Endothelial cell of hepatic sinusoid (primary cell): ENCODE results near the gene DMXL1.

Experiments
- in situ Hi-C: cut with HindIII; loops from 2 replicates; pipeline ENCODE4 v1.10.0; 2017; ENCODE audit warnings: low sequenced_read_pairs

DMXL1 gene

GRCh38 chr5:119070828-119071560 is at the start of gene DMXL1:
Gene DMXL1 (plus strand): TSS chr5:119071087. CDS start chr5:119071570, 483 bp downstream.
- in situ Hi-C loops = no loop called here

DNA sequence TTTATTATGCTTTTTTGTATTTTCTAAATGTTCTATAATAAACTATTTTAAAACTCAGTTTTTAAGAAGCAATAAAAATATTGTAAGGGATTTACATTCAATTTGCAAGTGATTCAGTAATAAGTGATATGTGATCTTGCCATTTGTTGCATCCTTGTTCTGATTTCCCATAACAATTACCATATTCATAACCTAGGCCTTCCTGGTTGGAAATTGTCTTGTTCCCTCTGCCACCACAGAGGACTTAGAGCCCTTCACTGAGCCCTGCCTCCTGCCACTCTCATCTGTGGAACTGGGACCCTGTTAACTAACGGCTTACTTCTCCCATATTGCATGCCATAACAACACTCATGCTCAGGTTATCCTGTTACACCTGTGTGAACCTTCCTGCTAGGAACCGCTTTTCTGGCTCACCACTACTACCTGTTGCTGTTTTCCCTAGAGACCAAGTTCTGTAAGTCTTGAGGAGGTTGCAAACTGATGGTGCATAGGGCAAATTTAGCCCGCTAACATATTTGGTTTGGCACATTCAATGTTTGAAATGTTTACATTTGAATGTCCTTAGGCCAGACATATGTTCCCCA is 49.6 kb upstream of the DMXL1 start:
- in situ Hi-C loops = no loop called here

DNA sequence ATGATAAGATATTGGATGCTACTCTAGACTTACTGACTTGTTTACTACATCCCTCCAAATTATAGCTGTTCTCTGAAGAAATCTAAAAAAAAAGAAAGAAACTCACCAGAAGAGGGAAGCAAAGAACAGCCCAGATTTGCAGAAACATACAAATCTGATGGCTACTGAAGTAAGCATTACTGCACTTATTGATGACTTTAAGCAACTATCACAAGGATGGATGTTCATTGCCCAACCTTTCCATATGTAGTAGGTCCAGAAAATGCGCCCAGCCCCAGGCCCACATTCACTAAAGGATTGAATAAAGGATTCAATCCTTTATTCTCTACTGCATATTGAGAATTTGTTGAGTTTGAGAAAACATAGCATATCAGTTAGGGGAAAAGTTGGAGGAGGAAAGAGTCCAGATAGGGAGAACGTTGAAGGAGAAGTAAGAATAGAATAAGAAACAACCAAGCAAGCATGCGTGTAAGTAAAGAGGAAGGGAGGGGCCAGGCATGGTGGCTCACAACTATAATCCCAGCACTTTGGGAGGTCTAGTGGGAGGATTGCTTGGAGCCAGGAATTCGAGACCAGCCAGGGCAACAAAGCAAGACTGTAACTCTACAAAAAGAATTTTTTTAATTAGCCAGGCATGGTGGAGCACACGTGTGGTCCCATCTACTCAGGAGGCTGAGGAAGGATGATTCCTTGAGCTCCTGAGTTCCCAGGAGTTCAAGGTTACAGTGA is 48.7 kb upstream of the DMXL1 start:
- in situ Hi-C loops = no loop called here

GRCh38 chr5:119022773-119023172 is 48.1 kb upstream of the DMXL1 start:
- in situ Hi-C loops = no loop called here

GRCh38 chr5:119028575-119028974 is 42.3 kb upstream of the DMXL1 start:
- in situ Hi-C loops = no loop called here

DNA sequence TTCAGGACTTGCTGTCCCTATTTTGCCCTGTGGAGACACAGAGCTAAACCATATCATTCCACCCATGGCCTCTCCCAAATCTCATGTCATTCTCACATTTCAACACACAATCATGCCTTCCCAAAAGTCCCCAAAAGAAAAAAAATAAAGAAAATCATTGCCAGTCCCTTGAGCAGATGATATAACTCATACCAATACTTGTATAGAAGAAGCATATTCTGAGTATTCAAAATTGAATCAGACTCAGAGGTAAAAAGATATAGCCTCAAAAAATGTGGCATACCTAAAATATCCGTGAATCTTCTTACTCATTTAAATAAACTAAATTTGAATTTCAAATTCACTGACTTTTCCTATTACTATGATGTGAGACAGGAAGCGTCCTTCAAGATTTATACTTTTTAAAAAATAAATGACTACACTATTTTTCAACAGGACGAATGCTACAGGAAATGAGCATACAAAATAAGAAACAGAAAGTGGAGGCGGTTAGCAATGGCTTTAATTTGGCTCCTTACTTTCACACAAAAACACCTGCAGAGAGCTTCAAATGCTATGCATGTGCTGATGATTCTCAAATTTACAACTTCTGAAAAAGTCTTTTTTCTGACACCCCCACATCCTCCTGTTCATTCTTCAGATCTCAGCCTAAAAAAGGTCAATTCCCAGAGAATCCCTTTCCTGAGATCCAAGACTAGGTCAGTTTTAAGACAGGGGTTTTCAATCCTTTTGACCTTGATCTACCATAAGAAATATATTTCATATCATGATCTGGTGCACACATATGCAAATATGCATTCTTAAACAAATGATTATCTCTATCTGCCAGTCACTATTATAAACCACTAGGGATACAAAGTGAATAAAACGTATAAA is 39.6 kb upstream of the DMXL1 start:
- in situ Hi-C loops = no loop called here

DNA sequence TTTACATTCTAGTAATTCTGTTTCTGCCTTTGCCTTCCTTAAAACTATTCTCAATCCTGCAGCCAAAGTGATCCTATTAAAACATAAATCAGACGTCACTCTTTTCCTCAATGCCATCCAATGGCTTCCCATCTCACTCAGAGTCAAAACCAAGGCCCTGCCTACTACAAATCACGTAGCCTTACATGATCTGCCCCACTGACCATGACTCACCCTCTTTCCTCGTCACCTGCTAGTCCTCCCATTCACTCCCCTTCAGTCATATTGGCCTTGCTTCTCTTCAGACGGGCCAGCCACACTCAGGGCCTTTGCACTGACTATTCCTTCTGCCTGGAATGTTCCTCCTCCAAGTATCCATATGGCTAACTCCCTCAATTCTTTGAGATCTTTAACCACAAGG is 39.0 kb upstream of the DMXL1 start:
- in situ Hi-C loops = no loop called here

- in situ Hi-C loops = no loop called here
Observed at GRCh38 chr5:119032656-119033055, 38.2 kb upstream of the DMXL1 start.

GRCh38 chr5:119033135-119033534 is 37.8 kb upstream of the DMXL1 start:
- in situ Hi-C loops = no loop called here

GRCh38 chr5:119036101-119036762 is 34.7 kb upstream of the DMXL1 start:
- in situ Hi-C loops = no loop called here

GRCh38 chr5:119037496-119038215 is 33.2 kb upstream of the DMXL1 start:
- in situ Hi-C loops = no loop called here

DNA sequence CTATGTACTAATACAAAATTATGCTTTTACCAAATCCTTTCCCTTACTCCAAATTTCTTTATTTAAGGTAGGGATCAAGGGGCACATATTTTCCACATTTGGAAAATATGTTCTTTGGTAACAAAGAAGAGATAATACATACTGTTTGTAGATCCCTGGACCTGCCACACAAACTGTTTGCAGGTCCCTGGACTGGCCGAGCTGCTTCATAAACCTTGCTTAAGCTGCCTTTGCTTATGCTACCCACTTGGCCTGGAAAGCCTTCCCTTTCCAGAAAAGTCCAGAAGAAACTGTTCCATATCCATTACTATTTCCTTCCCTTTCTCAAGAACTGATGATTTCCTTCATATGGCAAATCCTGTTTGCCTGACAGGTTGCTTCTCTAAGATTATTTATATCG is 22.6 kb upstream of the DMXL1 start:
- in situ Hi-C loops = no loop called here

DNA sequence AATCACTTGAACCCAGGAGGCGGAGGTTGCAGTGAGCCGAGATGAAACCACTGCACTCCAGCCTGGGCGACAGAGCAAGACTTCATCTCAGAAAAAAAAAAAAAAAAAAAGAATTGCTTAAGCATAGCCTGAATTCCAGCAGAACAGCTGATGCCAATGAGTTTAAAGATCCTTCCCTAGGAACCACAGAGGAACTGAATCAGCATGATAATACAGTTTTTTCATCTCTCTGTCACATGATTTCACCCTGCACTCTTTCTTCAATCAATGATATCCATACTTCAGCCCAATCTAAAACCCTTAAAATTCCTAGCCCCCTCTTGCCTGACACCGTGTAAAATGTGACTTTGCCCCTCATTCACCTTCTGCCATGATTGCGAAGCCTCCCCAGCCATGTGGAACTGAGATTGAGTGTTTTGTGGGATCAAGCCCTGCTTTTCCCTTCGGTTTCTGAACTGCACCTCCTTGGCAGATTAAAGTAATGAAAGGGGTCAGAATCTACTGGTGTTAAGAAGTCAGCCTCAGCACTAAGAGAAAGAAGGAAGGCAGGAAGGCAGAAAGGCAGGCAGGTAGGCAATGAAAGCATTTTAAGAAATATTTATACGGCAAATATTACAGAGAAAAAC is 20.9 kb upstream of the DMXL1 start:
- in situ Hi-C loops = no loop called here

DNA sequence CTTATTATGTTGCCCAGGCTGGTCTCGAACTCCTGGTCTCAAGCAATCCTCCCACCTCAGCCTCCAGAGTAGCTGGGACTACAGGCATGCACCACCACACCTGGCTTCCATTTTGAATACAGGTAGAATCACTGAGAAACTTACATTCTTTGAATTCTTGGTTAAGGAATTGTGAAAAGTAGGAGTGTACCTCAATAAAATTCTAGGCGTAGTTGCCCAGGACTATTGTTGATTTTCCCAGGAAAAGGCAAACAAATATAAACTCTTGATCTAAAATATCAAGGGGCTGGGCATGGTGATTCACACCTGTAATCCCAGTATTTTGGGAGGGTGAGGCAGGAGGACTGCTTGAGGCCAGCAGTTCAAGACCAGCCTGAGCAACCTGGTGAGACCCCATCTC is 16.8 kb upstream of the DMXL1 start:
- in situ Hi-C loops = no loop called here

DNA sequence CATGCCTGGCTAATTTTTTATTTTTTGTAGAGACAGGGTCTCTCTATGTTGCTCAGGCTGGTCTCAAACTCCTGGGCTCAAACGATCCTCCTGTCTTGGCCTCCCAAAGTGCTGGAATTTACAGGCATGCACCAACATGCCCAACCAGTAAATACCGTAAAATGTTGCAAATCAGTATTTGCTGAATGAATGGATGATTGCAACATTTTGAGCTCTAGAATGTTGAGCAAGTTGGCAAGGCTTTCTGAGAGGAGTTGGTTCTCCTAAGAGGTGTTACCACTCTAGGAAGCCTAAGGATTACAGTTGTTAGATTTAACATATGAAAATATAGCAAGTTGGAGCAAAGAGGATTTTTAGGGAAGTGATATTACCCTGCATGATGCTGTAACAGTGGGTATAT is 15.6 kb upstream of the DMXL1 start:
- in situ Hi-C loops = no loop called here

- in situ Hi-C loops = no loop called here
Observed at GRCh38 chr5:119058979-119059529, 11.8 kb upstream of the DMXL1 start.

DNA sequence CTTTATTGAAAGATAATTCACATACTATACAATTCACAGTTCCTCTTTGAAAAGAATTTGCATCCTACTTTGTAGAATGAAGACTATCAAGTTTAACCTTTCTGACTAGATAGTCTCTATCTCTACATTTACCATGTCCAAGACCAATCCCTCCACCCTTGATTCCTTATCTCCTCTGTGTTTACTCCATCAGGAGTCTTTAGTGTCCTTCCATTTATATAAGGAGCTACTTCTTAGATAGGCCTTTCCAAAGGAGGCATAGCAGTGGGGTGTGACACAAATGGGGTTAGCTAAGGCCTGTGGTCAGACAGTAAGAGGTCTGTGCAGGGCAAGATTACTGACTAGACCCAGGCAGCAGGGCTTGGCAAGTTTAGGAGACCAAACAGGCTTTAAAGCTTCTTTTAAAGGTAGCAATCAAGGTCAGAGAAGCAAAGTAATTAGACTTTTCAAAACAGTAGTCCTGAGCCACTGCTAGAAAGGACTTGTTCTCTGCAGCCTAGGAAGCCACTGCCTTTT is 11.1 kb upstream of the DMXL1 start:
- in situ Hi-C loops = no loop called here

DNA sequence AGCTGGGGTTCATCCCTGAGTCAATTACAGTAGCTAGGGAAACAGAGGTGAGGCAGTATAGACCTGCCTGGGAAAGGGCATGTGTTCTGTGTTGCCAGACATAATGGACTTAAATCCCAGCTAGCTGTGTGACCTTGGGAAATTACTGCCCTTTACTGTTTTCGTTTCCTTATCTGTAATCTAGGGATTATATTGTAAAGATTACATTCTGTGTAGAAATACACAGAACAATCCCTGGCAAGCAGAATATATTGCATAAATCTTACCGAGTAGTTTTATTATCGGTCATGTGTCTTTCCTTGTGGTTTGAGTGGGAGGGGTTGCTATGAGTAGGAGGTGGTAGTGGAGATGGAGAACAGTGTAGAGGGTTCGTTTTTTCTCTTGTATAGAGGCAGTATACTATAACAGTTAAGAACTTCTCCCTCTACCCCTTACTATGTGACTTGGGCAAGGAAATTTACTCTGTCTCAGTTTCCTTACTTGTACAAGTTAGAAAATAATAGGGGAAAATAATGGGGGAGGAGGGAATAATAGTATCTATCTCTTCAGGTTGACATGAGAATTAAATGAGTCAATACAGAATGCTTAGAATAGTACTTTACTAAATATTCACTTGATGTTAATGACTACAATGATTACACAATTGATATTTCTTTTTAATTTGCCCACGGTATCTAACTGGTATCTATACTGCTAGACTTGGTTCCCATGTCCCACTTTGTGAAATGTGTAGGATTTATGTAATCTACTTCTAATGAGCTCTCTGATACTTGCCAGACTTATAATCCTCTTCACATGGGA is 7.1 kb upstream of the DMXL1 start:
- in situ Hi-C loops = no loop called here
